Gastroesophageal sphincter (tissue), 3 donors: ENCODE results near the gene EHD1.

Experiments used
- POLR2A ChIP-seq, 2 donors: fragments of 450-650 bp; IDR thresholded peaks; one replicate each; pipeline ENCODE4 v1.6.1; 2017; ENCODE audit warnings: antibody characterized with exemption in 2 of 2, mild to moderate bottlenecking in 2 of 2, moderate library complexity in 1 of 2
- TF ChIP-seq, protein P1 (sequence below), 4 experiments: fragments of 200-600 bp in 2 of 4; fragments of 450-650 bp in 2 of 4; sonication (generic) in 1 of 4; IDR thresholded peaks; one replicate each; pipeline ENCODE4 v1.5.1; 2017 to 2019; ENCODE audit warnings: antibody characterized with exemption in 4 of 4, mild to moderate bottlenecking in 2 of 4, moderate library complexity in 2 of 4

DNA sequence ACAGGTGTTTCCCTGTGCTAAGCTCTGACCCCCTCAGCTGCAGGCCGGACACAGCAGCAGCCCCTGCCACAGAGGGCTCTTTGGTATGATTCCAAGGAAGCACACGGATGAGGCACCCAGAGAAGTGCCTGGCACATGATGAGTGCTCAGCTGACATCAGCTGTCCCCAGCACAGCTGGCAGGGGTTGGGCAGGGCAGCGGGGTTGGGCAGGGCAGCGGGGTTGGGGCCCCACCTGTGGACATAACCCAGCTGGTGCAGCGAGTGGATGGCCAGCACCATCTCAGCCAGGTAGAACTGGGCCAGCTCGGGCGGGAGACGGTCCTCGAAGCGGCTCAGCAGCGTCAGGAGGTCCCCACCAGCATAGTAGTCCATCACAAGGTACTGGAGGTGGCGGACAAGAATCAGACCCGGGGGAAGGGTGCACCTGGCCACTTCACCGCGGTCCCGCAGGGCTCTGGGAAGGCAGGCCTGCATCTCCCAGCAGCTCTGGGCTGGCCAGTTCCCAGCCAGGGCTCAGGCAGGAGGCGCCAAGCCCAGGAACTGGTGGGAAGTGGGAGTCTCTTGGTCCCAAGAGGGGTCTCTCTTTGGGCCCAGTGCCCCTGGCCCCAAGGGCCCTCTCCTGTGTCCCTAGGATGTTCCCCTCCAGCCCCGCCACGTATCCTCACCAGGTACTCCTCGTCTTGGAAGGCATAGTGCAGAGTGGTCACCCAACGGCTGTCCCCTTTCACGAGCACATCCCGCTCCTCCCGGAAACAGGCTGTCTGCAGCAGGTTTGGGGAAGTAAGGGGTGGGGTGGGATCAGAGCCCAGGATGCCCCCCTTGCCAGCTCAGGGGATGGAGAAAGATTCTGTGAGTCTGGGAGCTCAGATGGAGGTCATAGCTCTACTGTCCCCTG, 38.3 kb downstream of the EHD1 start:
- TF ChIP-seq, protein P1, sequence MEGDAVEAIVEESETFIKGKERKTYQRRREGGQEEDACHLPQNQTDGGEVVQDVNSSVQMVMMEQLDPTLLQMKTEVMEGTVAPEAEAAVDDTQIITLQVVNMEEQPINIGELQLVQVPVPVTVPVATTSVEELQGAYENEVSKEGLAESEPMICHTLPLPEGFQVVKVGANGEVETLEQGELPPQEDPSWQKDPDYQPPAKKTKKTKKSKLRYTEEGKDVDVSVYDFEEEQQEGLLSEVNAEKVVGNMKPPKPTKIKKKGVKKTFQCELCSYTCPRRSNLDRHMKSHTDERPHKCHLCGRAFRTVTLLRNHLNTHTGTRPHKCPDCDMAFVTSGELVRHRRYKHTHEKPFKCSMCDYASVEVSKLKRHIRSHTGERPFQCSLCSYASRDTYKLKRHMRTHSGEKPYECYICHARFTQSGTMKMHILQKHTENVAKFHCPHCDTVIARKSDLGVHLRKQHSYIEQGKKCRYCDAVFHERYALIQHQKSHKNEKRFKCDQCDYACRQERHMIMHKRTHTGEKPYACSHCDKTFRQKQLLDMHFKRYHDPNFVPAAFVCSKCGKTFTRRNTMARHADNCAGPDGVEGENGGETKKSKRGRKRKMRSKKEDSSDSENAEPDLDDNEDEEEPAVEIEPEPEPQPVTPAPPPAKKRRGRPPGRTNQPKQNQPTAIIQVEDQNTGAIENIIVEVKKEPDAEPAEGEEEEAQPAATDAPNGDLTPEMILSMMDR (IDR thresholded peaks at IDR 0.05) = no peak
- TF ChIP-seq POLR2A (IDR thresholded peaks at IDR 0.05) = no peak
